Sigmoid colon (tissue), 7 donors: ENCODE results near the gene CBLB. TPM values are rescaled to one million over a fixed set of nuclear protein-coding genes. Genes with fewer than 3 reads are reported as not detected.

Source experiments
- DNase-seq: peaks from one replicate; pipeline ENCODE4 v3.0.0-alpha.2; 2019
- H3K27ac ChIP-seq, 4 donors: fragments of 200-600 bp; sonication (generic); one replicate each; pipeline ENCODE4 v1.5.1; 2016 to 2019; ENCODE audit warnings: mild to moderate bottlenecking in 1 of 4
- H3K27me3 ChIP-seq, 3 donors: fragments of 200-600 bp; sonication (generic); one replicate each; pipeline ENCODE4 v1.5.1; 2019; ENCODE audit warnings: mild to moderate bottlenecking in 1 of 3
- H3K36me3 ChIP-seq, 4 donors: fragments of 200-600 bp; sonication (generic); one replicate each; pipeline ENCODE4 v1.5.1; 2016 to 2019
- H3K4me1 ChIP-seq, 4 donors: fragments of 200-600 bp; sonication (generic); one replicate each; pipeline ENCODE4 v1.5.1; 2017 to 2019
- H3K4me3 ChIP-seq, 4 donors: fragments of 200-600 bp; sonication (generic); one replicate each; pipeline ENCODE4 v1.5.1; 2017 to 2019; ENCODE audit warnings: mild to moderate bottlenecking in 2 of 4, moderate library complexity in 1 of 4
- H3K9me3 ChIP-seq, 4 donors: fragments of 200-600 bp in 3 of 4; sonication (generic) in 3 of 4; one replicate each; pipeline versions ENCODE4 v1.5.1 to v1.6.1; 2013 to 2019
- CTCF ChIP-seq, 4 experiments: fragments of 450-650 bp in 3 of 4; fragments of 200-600 bp in 1 of 4; IDR thresholded peaks; one replicate each; pipeline ENCODE4 v1.5.1; 2016 to 2019; ENCODE audit warnings: antibody characterized with exemption in 4 of 4, mild to moderate bottlenecking in 3 of 4, moderate library complexity in 2 of 4
- EP300 ChIP-seq, 4 donors: sonication (generic); formaldehyde crosslinking; IDR thresholded peaks; one replicate each; pipeline ENCODE4 v1.6.1; 2017; ENCODE audit warnings: antibody characterized with exemption in 4 of 4
- POLR2A ChIP-seq, 2 donors: fragments of 450-650 bp; IDR thresholded peaks; one replicate each; pipeline ENCODE4 v1.6.1; 2016; ENCODE audit warnings: antibody characterized with exemption in 2 of 2, mild to moderate bottlenecking in 2 of 2, moderate library complexity in 2 of 2
- POLR2AphosphoS5 ChIP-seq, 4 donors: sonication (generic); formaldehyde crosslinking; IDR thresholded peaks; one replicate each; pipeline ENCODE4 v1.6.1; 2017; ENCODE audit warnings: antibody characterized with exemption in 4 of 4
- WGBS, 2 donors: extraction: QIAGEN DNeasy Blood & Tissue Kit; methylation state at CpG; one replicate each; pipeline ENCODE4 v1.1.7; 2013; 5-methylcytosine and 5-hydroxymethylcytosine counted together
- intact Hi-C: fragments of 100-400 bp; cut with DNase I; formaldehyde crosslinking; loops from one replicate; pipeline ENCODE4 v1.15.1; 2023
- polyA plus RNA-seq, 3 donors: library from polyadenylated mRNA; stranded (reverse); fragments of 200-250 nt; gene quantifications; one replicate each; pipeline ENCODE4 v1.2.3, GENCODE V29; 2013
- total RNA-seq, 4 donors: library from RNA; depleted of rRNA; stranded (reverse); fragments of >200 nt; gene quantifications; one replicate each; pipeline ENCODE4 v1.1.0, GENCODE V29; 2016
- donor health status: healthy with polysubstance abuse.
- donor health status: Bipolar disorder and iron deficiency.
- donor health status: healthy.

CBLB gene
- total and polyA plus RNA-seq, 7 donors: 9.6 to 55.9 (median 27.4) TPM

GRCh38 chr3:105912891-105913290 is 44.1 kb upstream of the CBLB start:
- Histone ChIP-seq H3K36me3 (no peaks in the 10 kb centered on the region), H3K27ac (no peak overlapping the region), H3K4me1 (no peaks in the 10 kb centered on the region), H3K4me3 (no peak overlapping the region), H3K9me3 (no peaks in the 10 kb centered on the region), H3K27me3 (no peaks in the 10 kb centered on the region)
- intact Hi-C loops: no loop called here
- no peak for TF ChIP-seq CTCF (IDR thresholded peaks at IDR 0.05)
- TF ChIP-seq POLR2A (IDR thresholded peaks at IDR 0.05): no peak
- no peak for TF ChIP-seq POLR2AphosphoS5 (IDR thresholded peaks at IDR 0.05)
- no peak for TF ChIP-seq EP300 (IDR thresholded peaks at IDR 0.05)
- no peak for DNase-seq

- Histone ChIP-seq H3K9me3 (no peaks in the 10 kb centered on the region), H3K27ac (no peak overlapping the region), H3K27me3 (no peaks in the 10 kb centered on the region), H3K36me3 (no peaks in the 10 kb centered on the region), H3K4me1 (peaks cover 0 to 1% (median under 1%) of the 10 kb centered on the region in 4 donors), H3K4me3 (no peak overlapping the region)
- intact Hi-C loops: no loop called here
- DNase-seq: no peak
- no peak for TF ChIP-seq POLR2AphosphoS5 (IDR thresholded peaks at IDR 0.05)
- no peak for TF ChIP-seq POLR2A (IDR thresholded peaks at IDR 0.05)
- no peak for TF ChIP-seq EP300 (IDR thresholded peaks at IDR 0.05)
- no peak for TF ChIP-seq CTCF (IDR thresholded peaks at IDR 0.05)
Observed at GRCh38 chr3:105911496-105911895, 42.7 kb upstream of the CBLB start.

GRCh38 chr3:105907777-105908176 is 39.0 kb upstream of the CBLB start:
- Histone ChIP-seq H3K4me1 (peaks cover 0 to 9% (median 3%) of the 10 kb centered on the region in 4 donors), H3K36me3 (no peaks in the 10 kb centered on the region), H3K27ac (peak overlapping the region in 3 of 4 donors; percentile 43 to 61 (median 58)), H3K9me3 (no peaks in the 10 kb centered on the region), H3K27me3 (no peaks in the 10 kb centered on the region), H3K4me3 (no peak overlapping the region)
- intact Hi-C loops: no loop called here
- no peak for TF ChIP-seq POLR2AphosphoS5 (IDR thresholded peaks at IDR 0.05)
- no peak for TF ChIP-seq EP300 (IDR thresholded peaks at IDR 0.05)
- TF ChIP-seq CTCF (IDR thresholded peaks at IDR 0.05): no peak
- TF ChIP-seq POLR2A (IDR thresholded peaks at IDR 0.05): no peak
- DNase-seq: no peak
- 30 to 52% methylated on average over 3 of the region's 3 CpGs for WGBS, 2 donors

DNA sequence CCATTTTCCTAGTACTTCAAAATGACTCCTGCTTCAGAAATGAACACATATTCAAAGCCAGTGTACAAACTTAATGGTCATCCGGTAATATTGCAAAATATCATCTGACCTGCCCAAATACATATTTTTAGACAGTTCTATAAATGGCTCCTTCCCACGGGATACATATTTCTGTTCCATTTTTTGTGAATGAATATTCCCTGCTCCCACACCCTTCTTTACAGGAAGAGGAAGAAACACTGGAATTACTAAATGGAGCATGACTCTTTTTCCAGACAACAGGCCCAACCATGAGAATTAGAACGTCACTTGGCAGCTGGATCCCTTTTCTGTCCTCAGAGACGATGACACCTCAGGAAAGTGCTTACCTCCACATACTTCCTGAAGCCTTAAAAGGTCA is 38.0 kb upstream of the CBLB start:
- no peaks in the 10 kb centered on the region for H3K9me3 ChIP-seq
- TF ChIP-seq CTCF (IDR thresholded peaks at IDR 0.05): no peak
- TF ChIP-seq EP300 (IDR thresholded peaks at IDR 0.05): peak; percentile 10 to 92 (median 53)
- peak; percentile 38 to 90 (median 68) for TF ChIP-seq POLR2AphosphoS5 (IDR thresholded peaks at IDR 0.05)
- no peak for TF ChIP-seq POLR2A (IDR thresholded peaks at IDR 0.05)
- intact Hi-C loops: no loop called here
- DNase-seq: peak; percentile 87
- H3K27ac ChIP-seq: peak overlapping the region; percentile 7 to 68 (median 60)
- no peaks in the 10 kb centered on the region for H3K27me3 ChIP-seq
- no peaks in the 10 kb centered on the region for H3K36me3 ChIP-seq
- H3K4me3 ChIP-seq: no peak overlapping the region
- H3K4me1 ChIP-seq: peaks cover 0 to 9% (median 3%) of the 10 kb centered on the region in 4 donors
- 67 to 82% methylated on average over 4 of the region's 4 CpGs for WGBS, 2 donors

DNA sequence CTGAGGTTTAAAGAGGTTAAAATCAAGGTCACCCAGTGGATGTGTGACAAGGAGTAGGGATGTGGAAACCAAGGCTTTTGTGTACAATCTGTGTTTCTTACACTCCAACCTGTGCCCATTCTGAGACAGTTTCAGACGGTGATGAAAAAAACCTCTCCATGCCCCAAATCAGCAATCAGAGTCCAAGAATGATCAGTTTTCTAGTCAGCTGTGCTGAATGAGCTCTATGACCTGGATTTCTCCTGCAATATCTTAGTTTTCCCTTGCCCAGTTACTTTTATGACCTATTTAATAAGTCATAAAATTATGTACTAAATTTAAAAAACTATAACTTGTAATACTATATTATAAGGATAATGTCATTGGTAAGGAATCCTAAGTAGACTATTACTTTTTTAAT is 37.5 kb upstream of the CBLB start:
- H3K36me3 ChIP-seq: no peaks in the 10 kb centered on the region
- peak overlapping the region; percentile 7 to 68 (median 60) for H3K27ac ChIP-seq
- no peak for DNase-seq
- TF ChIP-seq POLR2A (IDR thresholded peaks at IDR 0.05) (no peak), CTCF (IDR thresholded peaks at IDR 0.05) (no peak), POLR2AphosphoS5 (IDR thresholded peaks at IDR 0.05) (no peak), EP300 (IDR thresholded peaks at IDR 0.05) (no peak)
- WGBS, 2 donors: 94 to 98% methylated on average over 1 of the region's 1 CpG
- no peaks in the 10 kb centered on the region for H3K9me3 ChIP-seq
- intact Hi-C loops: no loop called here
- H3K4me1 ChIP-seq: peaks cover 0 to 9% (median 3%) of the 10 kb centered on the region in 4 donors
- no peaks in the 10 kb centered on the region for H3K27me3 ChIP-seq
- no peak overlapping the region for H3K4me3 ChIP-seq
